Glutamatergic neuron (in vitro differentiated cells): ENCODE measurements around the gene PDCL2. TPM values are rescaled to one million over a fixed set of nuclear protein-coding genes. Genes with fewer than 3 reads are reported as not detected.
A peak's percentile ranks its signal among the peaks of the same experiment; 100 is the strongest.
"Not testable (repeated sequence)": the region's sequence is repeated elsewhere in the genome, so short reads cannot be mapped to it uniquely, and the experiment has no call there.

Experiments
- DNase-seq: peaks from one replicate; pipeline ENCODE4 v3.0.0; 2022
- H3K27ac Mint-ChIP-seq: one replicate; pipeline ENCODE4 v1.8.0; 2020; ENCODE audit warnings: mild to moderate bottlenecking, mixed read lengths, inconsistent platforms; ENCODE audit not compliant: unreplicated experiment
- H3K27me3 Mint-ChIP-seq: one replicate; pipeline ENCODE4 v1.8.0; 2020; ENCODE audit warnings: mild to moderate bottlenecking, moderate library complexity, mixed read lengths, inconsistent platforms; ENCODE audit not compliant: unreplicated experiment
- H3K36me3 Mint-ChIP-seq: one replicate; pipeline ENCODE4 v1.8.0; 2020; ENCODE audit warnings: mild to moderate bottlenecking, mixed read lengths, inconsistent platforms; ENCODE audit not compliant: unreplicated experiment
- H3K4me1 Mint-ChIP-seq: one replicate; pipeline ENCODE4 v1.8.0; 2020; ENCODE audit warnings: mild to moderate bottlenecking, low read depth, mixed read lengths, inconsistent platforms; ENCODE audit not compliant: unreplicated experiment
- H3K4me3 Mint-ChIP-seq: one replicate; pipeline ENCODE4 v1.8.0; 2020; ENCODE audit warnings: mild to moderate bottlenecking, mixed read lengths, inconsistent platforms; ENCODE audit not compliant: unreplicated experiment
- H3K9me3 Mint-ChIP-seq: one replicate; pipeline ENCODE4 v1.8.0; 2020; ENCODE audit warnings: mild to moderate bottlenecking, moderate library complexity, mixed read lengths, inconsistent platforms; ENCODE audit not compliant: unreplicated experiment
- CTCF ChIP-seq: fragments of 200-600 bp; sonication (generic); IDR thresholded peaks from one replicate; pipeline ENCODE4 v1.5.0; 2021; ENCODE audit not compliant: partially characterized antibody, unreplicated experiment
- total RNA-seq: library from RNA; stranded (reverse); fragmentation: NEBNext Ultra II Directional; extraction: Animal tissue kit (Norgen Biotek cat#: 25700); gene quantifications from one replicate; pipeline ENCODE4 v1.2.1, GENCODE V29; 2021; ENCODE audit not compliant: unreplicated experiment

The PDCL2 gene
- total RNA-seq, 1 donor from 2014 or later: not detected

- Mint-ChIP-seq H3K4me3 (no peak overlapping the region), H3K27me3 (peaks cover 2% of the 10 kb centered on the region), H3K27ac (no peak overlapping the region)
Observed at GRCh38 chr4:55560096-55560495, 31.9 kb downstream of the PDCL2 start.

GRCh38 chr4:55554453-55555030 lies 37.5 kb downstream of the PDCL2 start:
- peaks cover 3% of the 10 kb centered on the region for H3K27me3 Mint-ChIP-seq
- no peak for TF ChIP-seq CTCF
- H3K4me3 Mint-ChIP-seq: no peak overlapping the region
- no peak overlapping the region for H3K27ac Mint-ChIP-seq
- no peaks in the 10 kb centered on the region for H3K36me3 Mint-ChIP-seq
- H3K4me1 Mint-ChIP-seq: peaks cover 4% of the 10 kb centered on the region
- no peak for DNase-seq
- no peaks in the 10 kb centered on the region for H3K9me3 Mint-ChIP-seq

More at GRCh38 chr4:55560096-55560495, 31.9 kb downstream of the PDCL2 start:
- H3K4me1 Mint-ChIP-seq: no peaks in the 10 kb centered on the region
- H3K9me3 Mint-ChIP-seq: no peaks in the 10 kb centered on the region
- TF ChIP-seq CTCF: no peak
- no peaks in the 10 kb centered on the region for H3K36me3 Mint-ChIP-seq
- DNase-seq: no peak

GRCh38 chr4:55553441-55554201 lies 38.4 kb downstream of the PDCL2 start:
- peaks cover 2% of the 10 kb centered on the region for H3K9me3 Mint-ChIP-seq
- no peak overlapping the region for H3K27ac Mint-ChIP-seq
- H3K4me1 Mint-ChIP-seq: peaks cover 4% of the 10 kb centered on the region
- H3K4me3 Mint-ChIP-seq: no peak overlapping the region
- H3K27me3 Mint-ChIP-seq: peaks cover 5% of the 10 kb centered on the region
- no peak for TF ChIP-seq CTCF
- DNase-seq: peak; percentile 17
- no peaks in the 10 kb centered on the region for H3K36me3 Mint-ChIP-seq

GRCh38 chr4:55551964-55552363 lies 40.1 kb downstream of the PDCL2 start:
- not testable (repeated sequence) for H3K4me3 Mint-ChIP-seq, DNase-seq, H3K36me3 Mint-ChIP-seq, H3K9me3 Mint-ChIP-seq, H3K27ac Mint-ChIP-seq, H3K4me1 Mint-ChIP-seq, H3K27me3 Mint-ChIP-seq

GRCh38 chr4:55549888-55550287 lies 42.2 kb downstream of the PDCL2 start:
- H3K27ac Mint-ChIP-seq: no peak overlapping the region
- H3K4me1 Mint-ChIP-seq: peaks cover 9% of the 10 kb centered on the region
- no peak for TF ChIP-seq CTCF
- no peak for DNase-seq
- peaks cover 7% of the 10 kb centered on the region for H3K27me3 Mint-ChIP-seq
- H3K36me3 Mint-ChIP-seq: no peaks in the 10 kb centered on the region
- no peak overlapping the region for H3K4me3 Mint-ChIP-seq
- H3K9me3 Mint-ChIP-seq: peaks cover 11% of the 10 kb centered on the region
